GM12875 (cell line): Measurements from ENCODE around the gene TRDN.

ENCODE experiments used
- H3K4me3 ChIP-seq: one replicate; pipeline ENCODE4 v1.5.1; 2011; ENCODE audit warnings: low read depth, low read length, control low read depth
- CTCF ChIP-seq: IDR thresholded peaks from 2 replicates; pipeline ENCODE4 v1.5.1; 2011; ENCODE audit warnings: low read depth, mild to moderate bottlenecking, control low read depth, inconsistent platforms, low read length, moderate library complexity, borderline replicate concordance; ENCODE audit not compliant: insufficient read depth

Gene TRDN

GRCh38 chr6:123632641-123633040 is 4.1 kb downstream of the TRDN start:
- no peak overlapping the region for H3K4me3 ChIP-seq
- no peak for TF ChIP-seq CTCF

GRCh38 chr6:123629258-123629941 is 7.3 kb downstream of the TRDN start:
- TF ChIP-seq CTCF, result no peak
- no peak overlapping the region for H3K4me3 ChIP-seq

GRCh38 chr6:123625696-123626095 is 11.1 kb downstream of the TRDN start:
- no peak overlapping the region for H3K4me3 ChIP-seq
- TF ChIP-seq CTCF, result no peak

- TF ChIP-seq CTCF, result no peak
- H3K4me3 ChIP-seq, result no peak overlapping the region
Measured at GRCh38 chr6:123622780-123623179, 14.0 kb downstream of the TRDN start.

GRCh38 chr6:123619156-123619555 is 17.6 kb downstream of the TRDN start:
- TF ChIP-seq CTCF, result no peak
- no peak overlapping the region for H3K4me3 ChIP-seq

- H3K4me3 ChIP-seq, result no peak overlapping the region
- no peak for TF ChIP-seq CTCF
Measured at GRCh38 chr6:123616942-123617341, 19.8 kb downstream of the TRDN start.

- no peak overlapping the region for H3K4me3 ChIP-seq
- TF ChIP-seq CTCF, result no peak
Measured at GRCh38 chr6:123616016-123616415, 20.7 kb downstream of the TRDN start.
